ENCODE measurements around the gene IGFBP4. TPM values are rescaled to one million over a fixed set of nuclear protein-coding genes. Genes with fewer than 3 reads are reported as not detected.

Gene IGFBP4
- total and polyA plus RNA-seq, 10 of the 15 experiments (the other 5 are each of a cell fraction or from before 2014, with no cell fraction given): 2.4 to 22.3 (median 6.6) TPM

GRCh38 chr17:40490289-40490853 is 47.1 kb downstream of the IGFBP4 start:
- peaks cover 0 to 2% of the 10 kb centered on the region in 2 experiments; a peak in 2 of 4 replicates for H3K27me3 ChIP-seq (replicated peaks in 1 of 2; ENCODE audit: control insufficient read depth in 2 of 2, insufficient read depth in 2 of 2, low read length in 1 of 2)
- H2AFZ ChIP-seq (ENCODE audit: control insufficient read depth, low read depth, low read length): no peak overlapping the region
- WGBS (ENCODE audit: insufficient coverage, insufficient replicate concordance, low lambda C conversion rate, missing lambda C conversion rate): 11% methylated on average over 5 of the region's 5 CpGs
- no peaks in the 10 kb centered on the region for H3K79me2 ChIP-seq (ENCODE audit: control insufficient read depth, insufficient read depth, low read length)
- intact Hi-C loops (cut with micrococcal nuclease; ENCODE audit: unreplicated experiment): no loop called here
- no peak overlapping the region for H3K4me3 ChIP-seq
- ATAC-seq (peak; percentile 57), FAIRE-seq (no peak), DNase-seq (ENCODE audit: low read depth, low spot score) (no peak)
- no peaks in the 10 kb centered on the region for H4K20me1 ChIP-seq (ENCODE audit: control insufficient read depth, insufficient read depth)
- RAD21 ChIA-PET (ENCODE audit: unreplicated experiment): interaction anchor here (0.7 to 2.2 kb wide), 4 partner anchors 14 to 132 kb away, joined by 3 to 13 read pairs (median 4); no protein-coding TSS in a partner anchor
- POLR2A ChIA-PET: interaction anchor here (0.6 to 1.2 kb wide), 7 partner anchors 15 to 478 kb away, joined by 3 to 8 read pairs (median 3); no protein-coding TSS in a partner anchor
- SMC1A ChIA-PET (ENCODE audit: uncharacterized antibody, unreplicated experiment): interaction anchor here (1.1 to 1.7 kb wide), 4 partner anchors 14 to 58 kb away, joined by 3 to 7 read pairs (median 5); no protein-coding TSS in a partner anchor
- H3K9ac ChIP-seq (ENCODE audit: control insufficient read depth, insufficient read depth, low read length): no peak overlapping the region
- CTCF ChIA-PET: interaction anchor here (0.8 to 1.4 kb wide), 5 partner anchors 11 to 46 kb away, joined by 3 to 12 read pairs (median 3); no protein-coding TSS in a partner anchor
- TF ChIP-seq NKRF (conservative IDR thresholded peaks at IDR 0.05): no peak
- TF ChIP-seq NR2C1 (IDR thresholded peaks at IDR 0.05): no peak
- TF ChIP-seq IRF5 (IDR thresholded peaks at IDR 0.05; ENCODE audit: borderline replicate concordance): no peak
- TF ChIP-seq BCLAF1 (IDR thresholded peaks at IDR 0.05): no peak
- no peak for TF ChIP-seq CEBPZ (IDR thresholded peaks at IDR 0.05; ENCODE audit: low read depth, low read length)
- TF ChIP-seq MEF2B (IDR thresholded peaks at IDR 0.05; ENCODE audit: partially characterized antibody, poor library complexity, severe bottlenecking): no peak
- TF ChIP-seq RCOR1 (conservative IDR thresholded peaks at IDR 0.05; ENCODE audit: low read depth, low read length): no peak
- TF ChIP-seq GABPA (IDR thresholded peaks at IDR 0.05; ENCODE audit: low read depth): no peak
- TF ChIP-seq SMAD1 (IDR thresholded peaks at IDR 0.05; ENCODE audit: low read depth, partially characterized antibody): no peak
- no peak overlapping the region for H3K4me2 ChIP-seq (ENCODE audit: control insufficient read depth, insufficient read depth)
- in situ Hi-C loops (cut with MboI): no loop called here
- H3K4me1 ChIP-seq (ENCODE audit: control insufficient read depth, insufficient read depth, low read length): peaks cover 7% of the 10 kb centered on the region
- BruUV-seq (replicated peaks): no TSS peak
- H3K36me3 ChIP-seq (ENCODE audit: control insufficient read depth in 2 of 2, insufficient read depth in 2 of 2, low read length in 1 of 2): no peaks in the 10 kb centered on the region
- H3K27ac ChIP-seq (ENCODE audit: control insufficient read depth, insufficient read depth): no peak overlapping the region
- H3K9me3 ChIP-seq (replicated peaks; ENCODE audit: control insufficient read depth, insufficient read depth, low read length): no peaks in the 10 kb centered on the region
